ENCODE measurements around the gene NOVA2.

DNA sequence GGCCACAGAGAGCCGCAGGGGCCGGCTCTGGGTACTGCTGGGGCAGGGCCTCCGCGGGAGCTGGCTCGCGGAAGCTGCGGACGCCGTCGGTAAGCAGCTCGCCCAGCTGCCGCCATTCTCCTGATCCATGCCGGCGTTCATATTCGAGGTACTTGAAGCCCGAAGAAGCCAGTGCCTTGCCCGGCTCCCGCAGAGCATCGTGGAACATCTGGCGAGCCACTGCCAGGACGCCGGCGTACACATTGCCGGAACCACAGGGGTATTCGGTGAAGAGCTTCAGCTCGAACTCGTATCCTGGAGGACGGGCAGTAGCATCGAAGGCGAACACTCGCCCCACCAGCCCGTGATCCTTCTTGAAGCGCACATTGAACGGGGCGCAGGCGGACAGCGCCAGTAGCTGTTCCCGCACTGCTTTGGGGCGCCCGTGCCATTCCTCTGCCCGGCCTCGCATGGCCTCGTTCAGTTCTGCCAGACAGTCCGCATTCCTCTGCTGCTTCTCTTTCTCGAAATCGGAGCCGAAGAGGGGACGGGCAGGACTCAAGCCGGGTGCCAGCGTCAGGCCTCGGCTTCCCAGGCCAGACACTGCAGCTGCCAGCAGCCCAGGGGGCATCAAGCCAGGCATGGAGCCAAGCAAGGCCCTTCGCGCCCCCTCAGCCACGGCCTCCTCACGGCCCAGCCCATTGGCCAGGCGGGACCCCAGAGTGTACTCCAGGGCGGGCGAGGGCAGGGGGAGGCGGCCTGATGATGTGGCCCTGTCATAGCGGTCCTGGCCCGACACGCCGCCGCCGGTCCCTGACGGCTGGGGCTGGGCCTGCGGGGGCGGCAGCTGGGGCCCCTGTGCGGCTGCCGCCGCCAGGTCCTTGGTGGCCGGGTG lies 88.7 kb downstream of the NOVA2 start:
- no peak for TF ChIP-seq EZH2phosphoT487 (IDR thresholded peaks at IDR 0.05; ENCODE audit: low read length)
- TF ChIP-seq, protein P1, sequence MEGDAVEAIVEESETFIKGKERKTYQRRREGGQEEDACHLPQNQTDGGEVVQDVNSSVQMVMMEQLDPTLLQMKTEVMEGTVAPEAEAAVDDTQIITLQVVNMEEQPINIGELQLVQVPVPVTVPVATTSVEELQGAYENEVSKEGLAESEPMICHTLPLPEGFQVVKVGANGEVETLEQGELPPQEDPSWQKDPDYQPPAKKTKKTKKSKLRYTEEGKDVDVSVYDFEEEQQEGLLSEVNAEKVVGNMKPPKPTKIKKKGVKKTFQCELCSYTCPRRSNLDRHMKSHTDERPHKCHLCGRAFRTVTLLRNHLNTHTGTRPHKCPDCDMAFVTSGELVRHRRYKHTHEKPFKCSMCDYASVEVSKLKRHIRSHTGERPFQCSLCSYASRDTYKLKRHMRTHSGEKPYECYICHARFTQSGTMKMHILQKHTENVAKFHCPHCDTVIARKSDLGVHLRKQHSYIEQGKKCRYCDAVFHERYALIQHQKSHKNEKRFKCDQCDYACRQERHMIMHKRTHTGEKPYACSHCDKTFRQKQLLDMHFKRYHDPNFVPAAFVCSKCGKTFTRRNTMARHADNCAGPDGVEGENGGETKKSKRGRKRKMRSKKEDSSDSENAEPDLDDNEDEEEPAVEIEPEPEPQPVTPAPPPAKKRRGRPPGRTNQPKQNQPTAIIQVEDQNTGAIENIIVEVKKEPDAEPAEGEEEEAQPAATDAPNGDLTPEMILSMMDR (IDR thresholded peaks at IDR 0.05; ENCODE audit: low read length) = no peak
